Measurements from ENCODE around the gene ARL15.

Gene ARL15

DNA sequence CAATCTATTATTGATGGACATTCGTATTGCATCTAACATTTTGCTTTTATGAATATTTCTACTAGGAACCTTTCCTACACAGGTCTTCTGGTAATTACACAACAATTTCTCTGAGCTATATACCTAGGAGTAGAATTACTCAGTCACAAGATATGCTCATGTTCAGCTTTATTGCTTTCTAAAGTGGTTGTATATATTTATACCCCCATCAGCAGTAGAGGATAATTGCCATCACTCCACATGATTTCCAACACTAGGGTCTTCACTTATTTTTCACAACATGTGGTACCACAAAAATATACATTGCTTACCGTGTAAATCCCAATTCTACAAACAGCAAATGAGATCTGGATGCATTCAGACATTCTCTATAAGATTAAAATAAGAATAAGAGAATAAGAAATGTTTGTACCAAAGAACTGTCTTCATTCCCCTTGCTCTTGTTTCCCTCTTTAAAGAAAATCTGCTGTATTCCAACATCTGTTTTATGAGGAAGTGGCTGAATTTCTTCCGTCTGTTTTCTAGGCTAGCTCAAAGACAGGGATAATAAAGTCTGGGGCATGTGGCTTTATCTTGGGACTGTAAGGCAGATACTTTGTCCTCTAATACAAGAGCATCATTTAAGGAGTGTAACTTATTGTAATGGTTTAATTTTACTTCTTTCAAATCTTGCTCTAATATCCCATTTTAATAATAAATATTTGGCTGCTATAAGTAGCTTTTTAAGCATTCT, 28.2 kb downstream of the ARL15 start:
- no peak for DNase-seq

DNA sequence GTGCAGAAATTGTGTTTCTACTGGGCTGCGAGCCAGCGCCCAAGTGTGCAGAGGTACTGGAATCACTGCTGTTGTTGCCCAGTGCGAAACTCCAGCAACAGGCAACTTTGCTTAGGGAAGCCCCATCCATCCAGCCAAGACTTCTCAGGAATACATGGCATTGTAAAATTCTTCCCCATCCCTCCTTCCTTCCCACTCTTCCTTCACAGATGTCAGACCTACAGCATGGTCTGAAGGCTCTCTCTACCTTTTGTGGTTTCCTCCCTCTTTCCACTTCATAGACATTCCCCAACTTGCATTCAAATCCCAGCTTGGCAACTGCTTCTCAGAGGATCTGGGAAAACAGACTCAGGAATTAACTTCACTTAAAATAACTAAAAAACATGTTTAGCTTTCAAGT, 30.4 kb downstream of the ARL15 start:
- no peak for DNase-seq

DNA sequence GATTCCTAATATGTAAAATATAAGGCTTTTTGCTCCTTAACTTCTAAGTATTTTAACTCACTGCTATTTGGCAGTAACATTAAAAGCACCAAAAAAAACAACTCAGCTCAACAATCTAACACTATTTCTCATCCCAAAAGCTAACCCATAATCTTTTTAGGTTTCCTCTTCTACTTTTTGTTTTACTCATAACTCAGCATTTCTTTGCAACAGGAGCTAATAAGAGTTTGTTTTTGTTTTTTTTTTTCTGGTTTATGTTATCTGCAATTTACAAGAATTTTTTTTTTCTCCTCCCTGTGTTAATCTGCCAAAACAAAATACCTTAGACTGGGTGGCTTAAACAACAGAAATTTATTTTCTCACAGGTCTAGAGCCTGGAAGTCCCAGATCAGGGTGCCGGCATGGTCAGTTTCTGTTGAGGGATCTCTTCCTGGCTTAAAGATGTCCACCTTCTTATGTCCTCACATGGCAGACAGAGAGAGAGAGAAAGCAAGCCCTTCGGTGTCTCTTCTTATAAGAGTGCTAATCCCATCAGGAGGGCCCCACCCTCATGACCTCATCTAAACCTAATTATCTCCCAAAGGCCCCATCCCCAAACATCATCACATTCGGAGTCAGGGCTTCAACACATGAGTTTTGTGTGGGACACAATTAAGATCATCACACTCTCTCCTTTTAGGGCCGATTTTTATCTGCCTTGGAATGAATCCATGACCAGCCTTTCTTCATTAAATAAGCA, 31.2 kb downstream of the ARL15 start:
- DNase-seq: no peak

DNA sequence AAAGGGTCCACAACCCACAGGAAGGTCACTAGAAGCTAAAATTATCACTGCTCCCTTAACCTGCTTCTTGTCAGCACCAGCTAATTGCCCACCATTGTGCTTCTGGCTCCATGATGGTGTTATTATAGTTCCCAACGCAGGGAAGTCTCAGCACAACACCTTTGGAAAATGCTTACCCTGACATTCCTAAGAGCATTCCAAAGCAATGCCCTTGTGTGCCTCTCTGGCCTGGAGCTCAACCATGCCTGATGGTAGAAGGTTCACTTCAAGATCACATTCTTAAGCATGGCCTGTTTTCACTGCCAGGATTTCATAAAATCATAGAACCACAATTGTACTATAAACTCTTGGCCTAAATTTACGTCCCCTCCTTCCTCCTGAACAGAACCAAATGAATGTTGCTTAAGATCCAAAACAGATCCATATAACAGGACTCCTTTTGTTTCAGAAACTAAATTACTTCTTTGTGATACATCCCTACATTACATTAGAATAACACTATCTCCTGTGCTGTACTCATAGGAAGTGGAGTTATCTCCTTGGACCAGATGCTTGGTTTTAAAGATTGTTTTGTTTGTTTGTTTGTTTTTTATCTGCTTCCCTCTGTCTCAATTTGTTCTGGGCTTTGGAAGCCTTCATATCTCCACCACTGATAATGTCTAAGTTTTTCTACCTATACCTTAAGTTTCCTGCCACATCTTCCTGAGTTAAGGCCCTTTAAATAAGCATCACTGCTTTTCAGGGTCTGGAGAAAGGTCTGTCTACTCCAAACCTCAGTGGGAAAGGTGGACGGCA, 32.1 kb downstream of the ARL15 start:
- DNase-seq: no peak

DNA sequence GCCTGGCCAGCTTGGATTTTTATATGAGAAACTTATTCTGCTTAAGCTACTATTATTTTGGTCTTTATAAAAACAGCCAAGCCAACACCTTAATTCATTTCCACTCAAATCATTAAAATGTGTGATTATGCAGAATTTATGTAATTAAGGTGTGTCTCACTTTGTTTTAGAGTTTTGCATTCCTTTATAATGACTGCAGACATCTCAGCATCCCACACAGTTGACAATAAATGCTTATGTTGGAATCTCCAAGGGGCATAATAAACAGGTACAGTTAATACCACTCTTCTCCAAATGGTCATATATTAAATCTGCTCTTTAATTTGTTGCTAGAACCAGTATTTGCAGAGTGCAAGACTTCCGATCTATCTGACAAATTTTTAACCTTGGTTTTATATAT, 34.3 kb downstream of the ARL15 start:
- no peak for DNase-seq

DNA sequence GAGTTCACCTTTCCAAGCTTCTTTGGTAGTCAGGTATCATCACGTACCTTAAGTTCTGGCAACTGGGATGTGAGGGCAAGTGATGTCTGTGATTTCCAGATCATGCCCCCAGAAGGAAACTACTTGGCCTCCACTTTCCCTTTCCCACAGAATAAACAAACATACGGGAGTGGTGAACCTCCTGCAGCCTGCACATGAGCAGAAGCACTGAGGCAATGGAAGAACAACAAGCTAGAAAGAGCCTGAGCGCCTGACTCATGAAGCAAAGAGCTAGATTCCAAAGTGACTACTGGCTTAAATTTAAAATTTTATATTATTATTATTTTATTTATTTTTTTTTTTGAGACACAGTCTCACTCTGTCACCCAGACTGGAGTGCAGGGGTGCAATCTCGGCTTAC, 35.0 kb downstream of the ARL15 start:
- DNase-seq: no peak

DNA sequence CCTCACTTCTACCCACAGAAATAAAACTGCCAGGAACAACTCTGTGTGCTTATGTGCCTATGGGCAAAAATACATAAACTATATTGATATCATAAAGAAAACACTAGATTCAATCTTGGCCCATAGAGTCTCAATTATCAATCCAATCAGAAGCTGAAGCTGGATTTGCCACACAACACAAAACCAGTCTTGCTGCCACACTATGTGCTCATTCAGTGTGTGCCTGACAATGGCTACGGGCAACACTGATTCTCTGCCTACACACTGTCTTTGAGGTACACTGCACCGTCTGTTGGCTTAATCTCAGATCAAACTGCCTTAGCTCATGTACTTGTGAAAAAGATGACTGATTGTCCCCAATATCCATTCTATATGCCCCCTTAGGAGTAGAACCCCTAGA, 35.4 kb downstream of the ARL15 start:
- DNase-seq: no peak

DNA sequence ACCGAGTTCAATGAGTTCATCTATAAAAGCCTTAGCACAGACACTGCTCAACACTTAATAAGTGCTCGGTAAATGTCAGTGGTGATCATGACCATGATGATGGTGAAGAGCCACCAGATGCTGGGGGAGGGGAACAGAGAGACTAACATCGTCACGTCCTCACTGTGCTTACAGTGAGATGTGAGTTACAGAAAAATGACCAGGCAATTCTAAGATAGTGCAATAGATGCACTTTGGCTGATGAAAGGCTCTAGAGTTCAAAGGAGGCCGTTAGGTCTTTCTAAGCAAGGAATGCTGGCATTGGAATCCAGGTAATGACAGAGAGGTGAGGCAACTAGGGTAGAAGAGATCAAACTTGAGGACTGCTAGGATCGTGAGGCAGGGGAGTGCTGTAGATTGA, 36.7 kb downstream of the ARL15 start:
- DNase-seq: no peak

DNA sequence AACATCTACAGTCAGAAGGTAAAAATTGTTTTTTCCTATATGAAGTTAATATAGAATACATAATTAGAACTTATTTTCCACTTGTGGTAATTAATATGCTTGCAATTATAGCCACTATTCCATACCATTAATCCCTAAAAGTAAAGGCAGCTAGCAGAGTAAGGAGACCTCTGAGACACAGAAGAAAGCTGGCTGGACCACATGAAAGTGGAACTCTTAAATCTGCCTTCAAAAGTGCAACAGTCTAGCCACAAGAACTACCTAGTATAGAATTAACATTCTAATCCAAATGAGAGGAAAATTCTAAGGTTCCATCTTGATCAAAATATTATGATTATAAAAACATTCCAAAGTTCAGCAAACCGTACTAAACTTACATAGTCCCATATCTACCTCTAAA, 37.6 kb downstream of the ARL15 start:
- no peak for DNase-seq

DNA sequence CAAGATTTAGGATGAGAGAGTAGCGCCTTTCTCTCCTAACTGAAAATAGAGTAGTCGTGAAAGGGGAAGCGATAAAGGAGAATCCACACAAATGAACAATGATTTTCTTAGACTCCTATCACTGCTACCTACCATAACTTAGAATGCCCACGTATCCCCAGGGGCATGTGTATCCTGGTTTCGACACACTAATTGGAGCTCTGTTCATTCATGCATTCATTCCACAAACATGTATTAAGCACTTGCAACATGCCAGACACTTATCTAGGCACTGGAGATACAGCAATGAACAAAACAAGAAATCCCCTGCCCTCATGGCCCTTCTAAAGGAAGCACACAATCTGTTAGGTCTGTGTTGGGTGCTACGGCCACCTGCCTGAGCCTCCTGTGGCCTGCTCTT, 40.0 kb downstream of the ARL15 start:
- no peak for DNase-seq

DNA sequence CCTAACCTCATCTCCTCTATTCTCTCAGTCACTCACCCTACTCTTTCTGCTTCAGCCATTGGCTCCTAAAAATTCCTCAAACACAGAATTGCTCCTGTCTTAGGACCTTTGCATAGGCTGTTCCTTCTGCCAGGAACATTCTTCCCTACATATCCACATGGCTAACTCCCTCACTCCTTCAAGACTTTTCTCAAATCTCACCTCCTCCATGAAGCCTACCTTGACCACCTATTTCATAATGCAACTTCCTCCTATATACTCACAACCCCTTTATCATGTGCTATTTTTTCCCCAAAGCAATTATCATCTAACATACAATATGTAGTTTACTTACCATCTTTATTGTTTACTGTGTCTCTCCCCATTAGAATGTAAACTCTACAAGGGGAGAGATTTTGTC, 45.8 kb downstream of the ARL15 start:
- DNase-seq: no peak

DNA sequence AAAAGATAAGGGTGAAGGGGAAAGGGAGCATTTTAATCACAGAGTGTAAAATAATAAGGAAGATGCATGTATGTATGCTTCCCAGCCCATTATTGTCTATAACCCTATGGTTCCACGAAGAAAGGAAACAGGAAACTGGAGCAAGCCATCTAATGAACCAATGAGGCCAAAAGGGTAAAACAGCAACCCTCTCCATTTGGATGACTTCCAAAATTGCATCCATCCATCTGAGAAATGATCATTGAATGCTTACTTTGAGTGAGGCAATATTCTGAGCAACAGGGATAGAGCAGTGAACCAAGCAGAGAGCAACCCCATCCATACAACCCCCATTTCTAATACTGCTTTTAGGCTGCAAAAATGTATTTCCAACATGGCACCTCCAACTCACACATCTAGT, 46.9 kb downstream of the ARL15 start:
- DNase-seq: no peak

DNA sequence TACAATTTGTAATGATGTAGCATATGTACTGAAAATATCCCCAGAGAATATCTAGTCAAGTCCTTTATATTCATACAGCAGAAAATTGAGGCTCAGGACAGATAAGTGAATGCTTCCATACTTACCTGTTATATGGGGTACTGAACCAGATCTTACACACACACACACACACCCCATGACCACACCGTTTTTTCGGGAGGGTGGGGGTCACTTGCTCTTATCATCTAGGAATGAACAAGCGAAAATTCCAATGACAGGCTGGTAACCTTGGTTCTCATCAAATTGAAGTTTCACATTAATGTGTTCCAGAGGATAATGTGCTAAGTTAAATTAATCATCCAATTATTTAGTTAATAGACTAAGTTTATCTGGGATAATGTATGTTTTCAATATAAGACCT, 48.8 kb downstream of the ARL15 start:
- no peak for DNase-seq

DNA sequence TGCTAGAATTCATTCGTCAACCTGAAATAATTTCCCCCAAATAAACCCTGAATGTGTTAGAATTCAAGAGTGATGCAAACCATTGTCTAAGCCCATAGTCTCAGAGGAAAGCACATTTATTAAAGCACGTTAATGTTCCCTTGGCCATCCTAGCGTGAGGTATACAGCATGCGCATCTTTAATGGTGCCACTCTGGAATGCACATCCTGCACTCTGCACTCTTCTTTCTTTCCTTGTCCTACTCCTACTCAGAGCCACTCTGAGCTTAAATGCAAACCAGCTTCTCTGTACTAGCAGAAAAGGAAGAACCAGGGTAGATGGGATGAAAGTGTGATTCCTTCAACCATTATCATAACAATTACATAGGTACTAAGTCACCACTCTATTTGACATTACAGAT, 50.4 kb downstream of the ARL15 start:
- DNase-seq: no peak

DNA sequence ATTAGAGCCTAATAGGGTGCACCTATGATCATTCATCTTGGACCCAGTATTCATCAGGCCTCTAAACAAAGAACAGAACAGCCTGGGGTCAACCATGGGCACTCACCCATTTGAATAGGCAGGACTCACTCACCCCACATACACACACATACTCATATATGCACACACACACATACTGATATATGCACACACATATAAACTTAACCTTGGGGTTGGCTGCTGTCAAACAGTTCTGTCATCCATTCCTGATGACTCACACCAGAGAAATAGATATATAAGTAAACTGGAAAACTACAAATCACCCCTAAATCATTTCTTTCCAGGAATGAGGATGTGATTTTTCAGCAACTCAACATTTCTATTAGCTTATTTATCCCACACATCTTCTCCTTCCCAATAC, 51.3 kb downstream of the ARL15 start:
- DNase-seq: no peak

DNA sequence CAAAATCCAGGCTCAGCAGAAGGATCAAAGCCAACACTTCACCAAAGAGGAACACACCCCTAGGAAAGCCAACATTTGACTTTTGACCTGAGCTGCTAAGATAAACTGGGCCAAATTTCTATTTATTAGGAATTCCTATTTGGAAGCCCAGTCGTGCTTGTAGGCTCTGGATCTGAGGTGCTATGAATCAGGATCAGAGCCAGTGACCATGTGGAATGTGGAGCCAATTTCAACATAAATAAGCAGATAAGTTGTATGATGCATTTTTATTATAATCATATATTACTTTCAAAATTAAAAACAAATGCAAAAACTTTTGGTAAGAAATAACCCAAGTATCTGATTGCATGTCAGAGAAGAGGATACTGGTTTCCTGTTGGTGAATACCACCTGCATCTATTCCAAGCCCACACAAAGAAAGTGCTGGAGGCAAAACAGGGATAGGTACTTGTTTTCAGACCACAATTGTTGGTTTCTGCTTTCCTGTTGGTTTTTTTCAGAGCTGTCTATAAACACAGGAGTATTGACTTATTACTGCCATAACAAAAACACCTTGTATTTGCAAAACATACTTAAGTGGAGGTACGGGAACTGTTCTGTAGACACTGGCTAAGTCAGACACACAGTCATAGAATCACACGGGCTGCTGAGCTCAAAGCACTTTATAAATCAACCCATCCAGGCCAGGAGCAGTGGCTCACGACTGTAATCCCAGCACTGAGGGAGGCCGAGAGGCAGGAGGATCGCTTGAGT, 52.8 kb downstream of the ARL15 start:
- no peak for DNase-seq

DNA sequence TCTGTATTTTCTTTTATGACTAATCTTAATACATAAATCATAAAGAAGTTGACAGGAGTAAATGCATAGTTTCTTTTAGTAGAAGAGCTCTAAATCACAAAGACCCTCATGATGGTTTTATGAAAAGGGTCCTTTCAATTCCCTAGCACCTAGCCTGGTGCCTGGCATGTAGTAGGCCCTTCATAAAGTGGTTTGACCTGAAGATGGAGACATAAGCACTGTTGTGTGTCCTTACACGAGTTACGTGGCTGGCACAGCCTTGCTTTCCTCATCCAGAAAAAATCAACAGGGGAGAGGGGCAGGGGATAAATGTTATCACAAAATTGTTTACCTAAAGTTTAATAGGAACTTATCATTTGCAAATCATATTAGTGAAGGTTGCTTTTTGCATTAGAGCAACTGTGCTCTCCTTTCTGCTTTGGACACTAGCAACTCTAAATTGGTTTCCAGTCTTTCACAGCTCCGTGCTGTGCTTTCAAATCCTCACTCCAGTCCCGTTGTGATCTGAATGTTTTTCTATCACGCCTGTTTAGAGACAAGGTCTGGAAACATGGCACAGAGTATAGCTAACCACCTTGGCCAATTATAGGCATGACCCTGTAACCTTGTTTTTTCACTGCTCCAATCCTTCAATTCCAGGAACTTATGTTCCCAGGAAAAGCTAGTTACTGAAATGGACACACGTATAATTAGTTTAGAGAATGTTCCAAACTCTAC, 55.7 kb downstream of the ARL15 start:
- DNase-seq: no peak

DNA sequence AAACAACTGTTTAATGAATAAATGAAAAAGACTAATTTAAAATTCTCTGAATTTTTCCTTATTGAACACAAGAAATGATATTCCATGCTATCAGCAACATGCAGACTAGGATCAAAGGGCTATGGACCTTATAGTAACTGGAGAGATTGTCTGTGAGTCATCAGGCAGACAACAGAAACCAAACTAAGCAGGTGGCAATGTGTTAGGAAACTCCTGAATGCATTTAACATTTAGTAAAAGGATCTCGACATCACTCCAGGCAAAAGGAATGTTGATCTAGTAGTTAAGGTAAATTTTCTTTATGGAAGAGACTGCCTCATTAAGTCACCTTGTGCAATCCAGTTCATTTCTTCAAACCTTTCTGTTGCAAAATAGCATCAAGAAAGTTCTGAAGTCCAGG, 58.4 kb downstream of the ARL15 start:
- DNase-seq: no peak

DNA sequence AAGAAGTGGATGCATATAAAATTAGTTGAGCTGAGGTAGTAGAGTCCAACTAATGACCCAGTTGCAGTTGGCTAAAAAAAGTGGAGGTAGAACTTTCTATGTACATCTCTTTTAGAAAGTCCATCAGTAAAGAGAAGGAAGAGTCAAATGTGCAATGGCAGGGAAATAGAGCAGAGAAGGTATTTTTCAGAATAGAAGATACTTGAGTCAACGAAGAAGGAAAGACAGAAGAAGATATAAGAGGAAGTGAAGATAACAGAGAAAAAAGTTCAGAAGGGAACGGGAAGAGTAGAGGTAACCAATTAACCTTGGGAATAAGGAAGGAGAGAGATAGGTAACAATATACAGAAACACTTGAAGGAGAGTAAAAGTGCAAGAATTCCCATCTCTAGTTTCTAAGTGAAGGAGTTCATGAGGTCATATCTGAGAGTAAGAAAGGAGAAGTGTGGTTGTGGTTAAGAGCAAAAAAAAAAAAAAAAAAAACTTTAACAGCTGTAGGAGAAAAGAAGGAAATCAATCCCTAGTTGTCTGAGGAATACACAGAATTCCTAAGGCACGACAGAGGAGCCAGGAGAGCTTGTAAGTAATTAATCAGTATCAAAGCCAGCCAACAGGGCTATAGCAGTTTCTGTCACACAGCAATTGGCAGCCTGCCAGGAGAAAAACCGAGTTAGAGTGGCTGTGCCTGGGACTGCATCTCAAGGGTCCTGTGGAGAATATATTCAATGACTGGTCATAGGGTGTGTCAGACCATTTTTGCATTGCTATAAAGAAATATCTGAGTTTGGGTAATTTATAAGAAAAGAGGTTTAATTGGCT, 61.0 kb downstream of the ARL15 start:
- peak; percentile 24 for DNase-seq

DNA sequence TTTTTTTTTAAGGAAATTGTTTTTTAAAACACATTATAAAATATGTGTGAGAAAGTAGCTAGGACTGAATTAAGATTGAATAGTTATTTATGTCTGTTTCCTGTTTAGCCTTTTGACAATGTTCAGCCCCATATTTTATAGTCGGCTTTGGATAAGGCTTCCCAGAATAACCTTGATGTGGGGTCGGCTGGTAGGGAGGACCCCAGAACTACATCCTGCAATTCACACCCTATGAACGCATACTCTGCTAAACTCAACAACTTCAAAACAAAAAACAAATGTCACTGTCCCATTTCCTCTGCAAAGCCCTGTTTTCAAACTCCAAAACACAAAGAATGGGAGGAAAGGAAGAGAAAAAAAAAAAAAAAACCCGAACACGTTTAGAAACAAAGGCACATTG, 63.1 kb downstream of the ARL15 start:
- DNase-seq: no peak

DNA sequence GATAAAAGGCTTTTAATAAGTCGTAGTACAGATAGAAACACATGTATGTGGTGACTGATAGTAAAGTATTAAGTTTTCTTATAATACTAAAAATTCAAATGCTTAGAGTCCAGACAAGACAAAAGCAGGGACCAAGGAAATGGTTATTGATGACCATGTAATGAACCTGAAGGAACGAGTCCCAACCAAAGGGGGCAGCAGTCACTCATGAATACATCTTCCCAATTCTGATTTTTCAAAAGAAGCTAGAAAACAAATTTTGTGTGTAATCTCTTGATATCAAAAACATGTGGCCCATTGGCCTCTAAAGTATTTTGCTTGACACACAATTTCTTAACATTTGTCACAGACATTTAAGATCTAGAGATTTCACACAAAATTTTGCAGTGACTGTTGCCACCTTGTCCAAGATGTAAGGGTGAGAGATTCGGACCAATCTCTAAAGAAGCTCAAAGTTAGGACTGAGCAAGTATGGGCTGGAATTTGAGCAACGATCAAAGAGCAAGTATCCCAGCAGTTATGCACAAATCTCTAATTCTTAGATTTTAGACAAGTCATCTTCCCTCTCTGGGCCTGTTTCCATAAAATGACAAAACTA, 66.8 kb downstream of the ARL15 start:
- DNase-seq: peak; percentile 27
